SK-N-MC (cell line): ENCODE measurements around the gene SNW1.

Experiments used
- DNase-seq: peaks from one replicate; pipeline ENCODE4 v3.0.0-alpha.2; 2011; ENCODE audit warnings: low read depth, low spot score
- H3K27ac ChIP-seq: fragments of 200-600 bp; sonication (generic); 2 replicates; pipeline ENCODE4 v1.5.1; 2016; ENCODE audit warnings: mixed run types
- H3K36me3 ChIP-seq: fragments of 200-600 bp; sonication (generic); 2 replicates; pipeline ENCODE4 v1.6.1; 2017; ENCODE audit warnings: antibody characterized with exemption, low read length, mixed read lengths; ENCODE audit not compliant: insufficient read depth
- H3K4me3 ChIP-seq: fragments of 200-600 bp; sonication (generic); 2 replicates; pipeline ENCODE4 v1.5.1; 2016
- H3K9ac ChIP-seq: fragments of 200-600 bp; sonication (generic); 2 replicates; pipeline ENCODE4 v1.8.0; 2017; ENCODE audit warnings: mixed run types, mixed read lengths; ENCODE audit not compliant: insufficient read length
- H3K9me3 ChIP-seq: fragments of 200-600 bp; sonication (generic); 2 replicates; pipeline ENCODE4 v1.6.1; 2017; ENCODE audit warnings: low read depth, mild to moderate bottlenecking, antibody characterized with exemption, low read length, moderate library complexity, mixed read lengths
- EZH2 ChIP-seq: fragments of 200-600 bp; sonication (generic); IDR thresholded peaks from one replicate; pipeline ENCODE4 v1.6.1; 2017; ENCODE audit warnings: antibody characterized with exemption
- FOXP2 ChIP-seq: optimal IDR thresholded peaks from 2 replicates; pipeline ENCODE3; 2011; ENCODE audit warnings: mild to moderate bottlenecking, moderate library complexity; ENCODE audit not compliant: insufficient read depth; ENCODE audit errors: extremely low read length, control extremely low read depth
- POLR2AphosphoS5 ChIP-seq: IDR thresholded peaks from 2 replicates; pipeline ENCODE4 v1.6.1; 2012; ENCODE audit warnings: mild to moderate bottlenecking, low read depth, low read length, borderline replicate concordance

The SNW1 gene

GRCh38 chr14:77681196-77682157 lies 79.5 kb downstream of the SNW1 start:
- no peaks in the 10 kb centered on the region for H3K9me3 ChIP-seq
- peaks cover 3% of the 10 kb centered on the region; the same call in 1 of the 2 replicates for H3K36me3 ChIP-seq
- H3K9ac ChIP-seq: no peak overlapping the region
- no peak for DNase-seq
- TF ChIP-seq POLR2AphosphoS5: no peak
- TF ChIP-seq FOXP2: no peak
- TF ChIP-seq EZH2: no peak
- no peak overlapping the region for H3K27ac ChIP-seq
- H3K4me3 ChIP-seq: no peak overlapping the region

- peaks cover 25% of the 10 kb centered on the region for H3K36me3 ChIP-seq
- H3K4me3 ChIP-seq: no peak overlapping the region
- no peak overlapping the region for H3K27ac ChIP-seq
- DNase-seq: no peak
- TF ChIP-seq EZH2: no peak
- no peak overlapping the region for H3K9ac ChIP-seq
- H3K9me3 ChIP-seq: no peaks in the 10 kb centered on the region
Measured at GRCh38 chr14:77674931-77675330, 86.0 kb downstream of the SNW1 start.

- H3K9ac ChIP-seq: no peak overlapping the region
- no peak for DNase-seq
- H3K9me3 ChIP-seq: no peaks in the 10 kb centered on the region
- H3K4me3 ChIP-seq: no peak overlapping the region
- H3K27ac ChIP-seq: no peak overlapping the region
- TF ChIP-seq EZH2 (no peak), FOXP2 (no peak), POLR2AphosphoS5 (no peak)
- H3K36me3 ChIP-seq: peaks cover 25% of the 10 kb centered on the region
Measured at GRCh38 chr14:77673193-77673592, 87.8 kb downstream of the SNW1 start.
